Endothelial cell of umbilical vein (primary cell): Measurements from ENCODE around the gene ANKRD23. TPM values are rescaled to one million over a fixed set of nuclear protein-coding genes. Genes with fewer than 3 reads are reported as not detected.
A peak's percentile ranks its signal among the peaks of the same experiment; 100 is the strongest.

Experiments
- BruUV-seq: library from RNA; stranded (reverse); fragments of 400-500 nt; replicated peaks from 2 replicates; lab custom pipeline; 2021; lab: Mats Ljungman, UMichigan
- CTCF ChIA-PET: fragments of 300-600, 350-600 bp; sonication (Branson Sonifier 250); formaldehyde crosslinking; loops from one replicate; lab custom pipeline; 2021; ENCODE audit warnings: antibody characterized with exemption, inconsistent platforms; lab: Charles Lee
- POLR2A ChIA-PET: fragments of 300-600, 350-600 bp; sonication (Branson Sonifier 250); formaldehyde crosslinking; loops from one replicate; lab custom pipeline; 2021; ENCODE audit warnings: antibody characterized with exemption, inconsistent platforms; lab: Charles Lee
- DNase-seq: peaks from one replicate; pipeline ENCODE4 v3.0.0-alpha.2; 2011; ENCODE audit warnings: low read depth, low spot score
- FAIRE-seq: peaks from 2 replicates; lab custom pipeline; 2011; peaks lifted over from hg19 to GRCh38; lab: Jason Lieb, UNC
- H2AFZ ChIP-seq: 2 replicates; pipeline ENCODE4 v1.6.0; 2012; ENCODE audit warnings: low read depth, low read length, control low read depth, inconsistent platforms
- H3K27ac ChIP-seq: 2 replicates; pipeline ENCODE4 v1.5.1; 2011; ENCODE audit warnings: low read depth, mild to moderate bottlenecking, control low read depth, low read length, moderate library complexity; ENCODE audit not compliant: insufficient read depth
- H3K27me3 ChIP-seq, 2 experiments: 2 replicates each; pipeline versions ENCODE4 v1.6.0 to v1.6.1; 2011; ENCODE audit warnings: low read length in 2 of 2, mixed read lengths in 1 of 2; ENCODE audit not compliant: control insufficient read depth in 2 of 2, insufficient read depth in 2 of 2
- H3K36me3 ChIP-seq, 2 experiments: 2 replicates in 1 of 2; 3 replicates in 1 of 2; pipeline ENCODE4 v1.5.1; 2011; ENCODE audit warnings: low read length in 2 of 2, mild to moderate bottlenecking in 1 of 2, moderate library complexity in 1 of 2; ENCODE audit not compliant: control insufficient read depth in 2 of 2, insufficient read depth in 2 of 2; ENCODE audit errors: extremely low read depth in 1 of 2
- H3K4me1 ChIP-seq: 3 replicates; pipeline ENCODE4 v1.5.1; 2011; ENCODE audit warnings: mild to moderate bottlenecking, low read length; ENCODE audit not compliant: control insufficient read depth, insufficient read depth; ENCODE audit errors: extremely low read depth
- H3K4me2 ChIP-seq: 2 replicates; pipeline ENCODE4 v1.6.1; 2011; ENCODE audit warnings: low read length, control low read depth, mixed read lengths; ENCODE audit not compliant: insufficient read depth
- H3K4me3 ChIP-seq, 3 experiments: fragments of 200-600 bp in 1 of 3; sonication (generic), shearing (Covaris generic) in 1 of 3; replicated peaks in 1 of 3; 2 replicates each; pipeline ENCODE4 v1.5.1; 2011 to 2016; ENCODE audit warnings: control low read depth in 3 of 3, low read length in 3 of 3, mild to moderate bottlenecking in 2 of 3, inconsistent platforms in 1 of 3, low read depth in 1 of 3, moderate library complexity in 1 of 3; ENCODE audit not compliant: insufficient read depth in 1 of 3
- H3K79me2 ChIP-seq: 2 replicates; pipeline ENCODE4 v1.6.0; 2012; ENCODE audit warnings: low read length, inconsistent platforms; ENCODE audit not compliant: control insufficient read depth, insufficient read depth
- H3K9ac ChIP-seq: replicated peaks from 2 replicates; pipeline ENCODE3; 2011; ENCODE audit warnings: low read length, control low read depth; ENCODE audit not compliant: insufficient read depth; ENCODE audit errors: extremely low read depth
- H3K9me1 ChIP-seq: replicated peaks from 3 replicates; pipeline ENCODE4 v1.6.0; 2011; ENCODE audit warnings: mild to moderate bottlenecking, low read length; ENCODE audit not compliant: control insufficient read depth, insufficient read depth; ENCODE audit errors: extremely low read depth
- H3K9me3 ChIP-seq: replicated peaks from 2 replicates; pipeline ENCODE4 v1.5.1; 2012; ENCODE audit warnings: low read length, inconsistent platforms; ENCODE audit not compliant: control insufficient read depth, insufficient read depth
- H4K20me1 ChIP-seq: replicated peaks from 2 replicates; pipeline ENCODE3; 2011; ENCODE audit warnings: mild to moderate bottlenecking, low read length; ENCODE audit not compliant: control insufficient read depth, insufficient read depth; ENCODE audit errors: extremely low read depth
- CTCF ChIP-seq, 2 donors: IDR thresholded peaks; 1 replicate in 1 of 2; 2 replicates in 1 of 2; pipeline ENCODE4 v1.5.1; 2011; ENCODE audit warnings: low read length in 2 of 2, mild to moderate bottlenecking in 2 of 2, moderate library complexity in 2 of 2, control low read depth in 1 of 2, inconsistent platforms in 1 of 2, low read depth in 1 of 2; ENCODE audit not compliant: insufficient read depth in 1 of 2; ENCODE audit errors: extremely low read depth in 1 of 2
- EZH2 ChIP-seq: IDR thresholded peaks from 2 replicates; pipeline ENCODE4 v1.6.1; 2012; ENCODE audit warnings: borderline replicate concordance, low read depth, mild to moderate bottlenecking, moderate library complexity, low read length, inconsistent platforms; ENCODE audit not compliant: severe bottlenecking
- FOS ChIP-seq: IDR thresholded peaks from 2 replicates; pipeline ENCODE4 v1.6.1; 2011; ENCODE audit warnings: mild to moderate bottlenecking, low read length, moderate library complexity, borderline replicate concordance; ENCODE audit not compliant: insufficient read depth
- GATA2 ChIP-seq: IDR thresholded peaks from 2 replicates; pipeline ENCODE4 v1.7.0; 2011; ENCODE audit warnings: low read depth, mild to moderate bottlenecking, moderate library complexity, mixed read lengths, low read length; ENCODE audit not compliant: insufficient read length, insufficient read depth
- JUN ChIP-seq: IDR thresholded peaks from 2 replicates; pipeline ENCODE4 v1.6.1; 2011; ENCODE audit warnings: borderline replicate concordance, low read depth; ENCODE audit not compliant: insufficient read length, insufficient read depth
- MAX ChIP-seq: IDR thresholded peaks from 2 replicates; pipeline ENCODE4 v1.6.1; 2011; ENCODE audit not compliant: insufficient read depth, insufficient read length
- MYC ChIP-seq: IDR thresholded peaks from one replicate; pipeline ENCODE4 v1.6.1; 2011; ENCODE audit warnings: mild to moderate bottlenecking, low read depth, low read length
- POLR2A ChIP-seq: IDR thresholded peaks from 2 replicates; pipeline ENCODE4 v1.6.1; 2012; ENCODE audit warnings: low read depth, mild to moderate bottlenecking, control low read depth, low read length
- POLR2AphosphoS5 ChIP-seq: IDR thresholded peaks from 2 replicates; pipeline ENCODE4 v1.6.1; 2012; ENCODE audit warnings: low read depth, mild to moderate bottlenecking, control low read depth, low read length, moderate library complexity; ENCODE audit not compliant: insufficient read depth
- dilution Hi-C: fragments of 300-500 bp; cut with MboI; formaldehyde crosslinking; loops from one replicate; pipeline ENCODE4 v1.15.0; 2019; ENCODE audit warnings: low sequenced_read_pairs; ENCODE audit not compliant: extremely low pct_ligation_motif_present
- intact Hi-C: fragments of 100-400 bp; cut with micrococcal nuclease; formaldehyde crosslinking; loops from one replicate; pipeline ENCODE4 v1.10.0; 2022
- polyA plus RNA-seq, 4 experiments: library from polyadenylated mRNA; depleted of rRNA in 3 of 4; stranded (reverse) in 3 of 4; unstranded in 1 of 4; fragments of >200 nt; gene quantifications; 2 replicates each; pipeline versions ENCODE4 v1.2.1 to v1.2.3, GENCODE V29; 2011 to 2012; ENCODE audit warnings: missing spikeins in 1 of 4
- total RNA-seq: library from RNA; stranded (reverse); gene quantifications from 2 replicates; pipeline ENCODE4 v1.2.3, GENCODE V29; 2021

Gene ANKRD23
- total and polyA plus RNA-seq, 2 donors (not counting 3 experiments of a cell fraction or from before 2014, with no cell fraction given), result 1.7 to 3.6 TPM

DNA sequence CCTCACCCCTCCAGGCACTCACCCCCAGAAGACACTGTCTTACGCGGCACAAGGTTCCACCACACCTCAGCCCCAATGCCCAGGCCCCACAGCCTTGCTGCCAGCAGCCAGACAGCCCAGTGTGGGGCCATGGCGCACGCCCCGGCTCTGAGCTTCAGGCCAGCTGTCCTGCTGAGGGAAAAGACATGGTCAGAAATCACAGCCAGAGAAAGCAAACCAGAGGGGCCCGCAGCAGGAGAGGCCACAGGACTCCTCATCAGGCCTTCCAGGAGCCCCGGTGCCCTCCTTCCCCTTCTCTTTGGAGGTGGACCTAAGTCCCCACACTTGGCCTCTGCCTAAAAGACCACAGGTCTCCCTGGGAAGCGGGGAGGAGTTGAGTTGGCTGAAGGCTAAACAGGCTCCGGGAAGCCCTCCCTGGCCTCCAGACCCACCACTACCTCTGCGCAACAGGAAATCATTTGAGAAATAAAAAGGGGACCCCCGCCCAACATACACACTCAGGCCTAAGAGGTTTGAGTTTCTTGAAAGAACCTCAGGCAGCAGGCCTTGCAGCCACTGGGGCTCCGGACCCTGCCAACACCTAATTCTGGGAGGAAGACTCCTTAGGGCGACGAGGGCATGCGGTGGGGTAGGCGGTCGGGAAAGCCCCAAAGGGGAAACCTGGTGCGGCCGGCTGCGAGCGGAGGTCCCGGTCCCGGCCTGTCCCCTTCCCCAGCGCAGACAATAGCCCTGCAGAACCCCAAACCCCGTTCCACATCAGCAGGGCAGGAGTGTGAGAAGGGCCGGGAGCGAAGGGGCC lies 24.1 kb upstream of the ANKRD23 start:
- FAIRE-seq (no peak), DNase-seq (no peak)
- ChIA-PET POLR2A (interaction anchor here (1.1 kb wide), 1 partner anchor 10 kb away, joined by 6 read pairs; the partner anchor contains the start of gene ANKRD39), CTCF (interaction anchor here (0.6 to 6.5 kb wide), 16 partner anchors 9 to 336 kb away, joined by 3 to 81 read pairs (median 3); partner anchors contain the start of genes ANKRD39 and CNNM3)
- Histone ChIP-seq H3K4me1 (peaks cover 32% of the 10 kb centered on the region), H3K79me2 (no peaks in the 10 kb centered on the region), H3K27me3 (peaks cover 10 to 16% of the 10 kb centered on the region in 2 experiments), H2AFZ (peak overlapping the region; percentile 66), H3K4me3 (peak overlapping the region; percentile 59 to 86 (median 65)), H3K9ac (peak overlapping the region; percentile 76), H3K9me1 (no peaks in the 10 kb centered on the region), H3K4me2 (peak overlapping the region; percentile 60), H3K27ac (no peak overlapping the region), H3K9me3 (no peaks in the 10 kb centered on the region), H3K36me3 (peaks cover 4 to 27% of the 10 kb centered on the region in 2 experiments), H4K20me1 (no peaks in the 10 kb centered on the region)
- dilution Hi-C loops, result no loop called here
- BruUV-seq, result TSS peak; percentile 33
- intact Hi-C loops, result loop anchor here (1.0 kb wide), 1 partner anchor 10 kb away; the partner anchor contains the start of gene ANKRD39
- TF ChIP-seq FOS, result no peak
- no peak for TF ChIP-seq POLR2A
- TF ChIP-seq MYC, result no peak
- TF ChIP-seq CTCF (IDR thresholded peaks at IDR 0.05; ENCODE audit: extremely low read depth in 1 of 2, insufficient read depth in 1 of 2, low read depth in 1 of 2, low read length in 2 of 2), result no peak
- no peak for TF ChIP-seq POLR2AphosphoS5
- TF ChIP-seq MAX, result no peak
- no peak for TF ChIP-seq GATA2
- no peak for TF ChIP-seq JUN
- no peak for TF ChIP-seq EZH2
